ENCODE measurements around the gene TNFAIP2.
"Not testable (repeated sequence)": the region's sequence is repeated elsewhere in the genome, so short reads cannot be mapped to it uniquely, and the experiment has no call there.

TNFAIP2 gene

GRCh38 chr14:103149351-103150237, 26.3 kb downstream of the TNFAIP2 start:
- TF ChIP-seq CTCF (IDR thresholded peaks at IDR 0.05): no peak
- Histone ChIP-seq H3K27ac (no peak overlapping the region), H3K4me3 (no peak overlapping the region)
- DNase-seq (ENCODE audit: low spot score): peak; percentile 24

GRCh38 chr14:103151270-103151945, 28.1 kb downstream of the TNFAIP2 start:
- no peak overlapping the region for H3K27ac ChIP-seq
- DNase-seq (ENCODE audit: low spot score): peak; percentile 35
- no peak overlapping the region for H3K4me3 ChIP-seq
- no peak for TF ChIP-seq CTCF (IDR thresholded peaks at IDR 0.05)

GRCh38 chr14:103155010-103155409, 31.7 kb downstream of the TNFAIP2 start:
- no peak for TF ChIP-seq CTCF (IDR thresholded peaks at IDR 0.05)
- peak; percentile 74 for DNase-seq (ENCODE audit: low spot score)
- Histone ChIP-seq H3K27ac (no peak overlapping the region), H3K4me3 (no peak overlapping the region)

GRCh38 chr14:103155416-103155815, 32.2 kb downstream of the TNFAIP2 start:
- H3K27ac ChIP-seq; H3K4me3 ChIP-seq; DNase-seq (ENCODE audit: low spot score): not testable (repeated sequence)

GRCh38 chr14:103155826-103156394, 32.6 kb downstream of the TNFAIP2 start:
- no peak overlapping the region for H3K27ac ChIP-seq
- peak; percentile 70 for DNase-seq (ENCODE audit: low spot score)
- H3K4me3 ChIP-seq: no peak overlapping the region
- TF ChIP-seq CTCF (IDR thresholded peaks at IDR 0.05): no peak

GRCh38 chr14:103156651-103157378, 33.6 kb downstream of the TNFAIP2 start:
- DNase-seq (ENCODE audit: low spot score): peak; percentile 62
- no peak overlapping the region for H3K4me3 ChIP-seq
- no peak overlapping the region for H3K27ac ChIP-seq
- no peak for TF ChIP-seq CTCF (IDR thresholded peaks at IDR 0.05)

GRCh38 chr14:103157969-103158368, 34.7 kb downstream of the TNFAIP2 start:
- Histone ChIP-seq H3K4me3 (no peak overlapping the region), H3K27ac (no peak overlapping the region)
- TF ChIP-seq CTCF (IDR thresholded peaks at IDR 0.05): no peak
- DNase-seq (ENCODE audit: low spot score): peak; percentile 40
